Pons (tissue), 1 donor: ENCODE results near the gene NOX3.
A peak's percentile ranks its signal among the peaks of the same experiment; 100 is the strongest.
"Not testable (repeated sequence)": the region's sequence is repeated elsewhere in the genome, so short reads cannot be mapped to it uniquely, and the experiment has no call there.

Source experiments
- DNase-seq: peaks from one replicate; pipeline ENCODE4 v3.0.0-alpha.2; 2016; ENCODE audit warnings: low spot score

The NOX3 gene

DNA sequence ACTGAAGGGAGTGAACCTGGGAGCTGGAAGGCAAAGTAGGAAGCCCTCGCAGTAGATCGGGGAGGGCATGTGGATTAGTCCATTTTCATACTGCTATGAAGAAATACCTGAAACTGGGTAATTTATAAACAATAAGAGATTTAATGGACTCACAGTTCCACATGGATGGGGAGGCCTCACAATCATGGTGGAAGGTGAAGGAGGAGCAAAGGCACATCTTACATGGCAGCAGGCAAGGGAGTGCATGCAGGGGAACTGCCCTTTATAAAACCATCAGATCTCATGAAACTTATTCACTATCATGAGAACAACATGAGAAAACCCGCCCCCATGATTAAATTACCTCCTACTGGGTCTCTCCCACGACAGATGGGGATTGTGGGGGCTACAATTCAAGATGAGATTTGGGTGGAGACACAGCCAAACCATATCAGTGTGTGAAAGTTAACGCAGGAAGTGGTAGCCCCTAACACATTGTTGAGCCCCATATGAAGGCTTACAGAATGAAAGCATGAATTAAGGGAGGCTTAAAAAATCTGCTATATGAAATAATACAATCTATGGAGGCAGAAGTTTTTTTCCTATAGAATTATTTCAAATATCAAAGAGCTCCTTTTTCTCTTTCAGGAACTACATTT is 15.5 kb upstream of the NOX3 start:
- DNase-seq = not testable (repeated sequence)

DNA sequence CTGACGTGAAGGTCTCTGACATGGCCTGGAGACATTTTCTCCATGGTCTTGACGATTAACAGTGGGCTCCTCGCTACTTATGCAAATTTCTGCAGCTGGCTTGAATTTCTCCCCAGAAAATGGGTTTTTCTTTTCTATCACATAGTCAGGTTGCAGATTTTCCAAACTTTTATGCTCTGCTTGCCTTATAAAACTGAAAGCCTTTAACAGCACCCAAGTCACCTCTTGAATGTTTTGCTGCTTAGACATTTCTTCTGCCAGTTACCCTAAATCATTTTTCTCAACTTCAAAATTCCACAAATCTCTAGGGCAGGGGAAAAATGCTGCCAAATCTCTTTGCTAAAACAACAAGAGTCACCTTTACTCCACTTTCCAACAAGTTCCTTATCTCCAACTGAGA is 12.9 kb upstream of the NOX3 start:
- DNase-seq = not testable (repeated sequence)

DNA sequence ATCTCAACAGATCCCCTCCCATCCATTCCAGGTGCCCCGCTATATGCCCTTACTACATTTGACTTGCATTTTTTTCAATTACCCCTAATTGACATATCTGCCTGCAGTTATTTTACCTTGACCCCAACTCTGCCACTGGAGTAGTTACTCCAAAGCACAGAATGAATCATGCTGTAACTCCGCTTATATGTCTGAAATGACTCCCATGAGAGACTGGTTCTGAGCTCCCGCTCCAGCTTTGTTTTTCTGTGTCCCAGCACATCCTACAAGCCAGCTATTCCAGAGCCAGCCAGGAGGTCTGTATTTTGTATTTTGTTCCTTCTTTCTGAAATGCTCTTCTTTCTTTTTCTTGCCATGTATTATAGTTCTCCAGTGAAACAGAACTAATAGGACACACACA is 10.9 kb upstream of the NOX3 start:
- DNase-seq = no peak

DNA sequence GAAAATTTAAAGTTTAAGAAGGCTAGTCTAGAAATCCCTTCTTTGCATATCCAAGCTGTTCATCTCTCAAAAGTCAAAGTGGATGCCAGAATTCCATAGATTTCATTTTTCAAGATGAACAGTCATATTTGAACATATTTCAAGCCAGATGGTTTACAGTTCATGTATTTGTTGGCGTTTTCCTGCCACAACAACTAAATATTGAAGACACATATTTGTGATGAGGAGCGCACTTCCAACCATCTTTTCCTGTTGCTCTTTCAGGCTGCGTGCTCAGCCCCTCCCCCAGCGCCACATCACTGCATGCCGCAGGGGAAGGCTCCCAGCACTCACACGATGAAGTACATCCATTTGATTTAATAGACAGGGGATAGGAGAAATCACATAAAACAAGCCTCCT is 5.9 kb upstream of the NOX3 start:
- no peak for DNase-seq

DNA sequence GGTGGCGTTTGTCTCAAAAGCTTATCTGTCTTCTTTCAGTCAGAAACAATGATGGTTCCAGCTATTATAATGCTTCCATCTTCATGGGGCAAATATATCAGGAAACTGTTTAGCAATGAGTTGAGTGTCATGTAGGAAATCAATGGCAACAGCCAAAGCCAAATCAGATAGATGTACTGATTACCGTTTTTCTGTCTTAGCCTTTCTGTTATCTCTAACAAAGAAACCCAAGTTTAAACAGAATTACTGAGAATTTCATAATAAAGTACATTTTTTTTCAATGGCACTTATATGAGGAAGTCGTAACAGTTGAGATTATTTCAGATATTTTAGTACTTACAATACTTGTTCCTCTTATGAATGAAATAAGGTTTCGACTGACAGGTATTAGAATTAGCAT is 1.2 kb downstream of the NOX3 start:
- no peak for DNase-seq

DNA sequence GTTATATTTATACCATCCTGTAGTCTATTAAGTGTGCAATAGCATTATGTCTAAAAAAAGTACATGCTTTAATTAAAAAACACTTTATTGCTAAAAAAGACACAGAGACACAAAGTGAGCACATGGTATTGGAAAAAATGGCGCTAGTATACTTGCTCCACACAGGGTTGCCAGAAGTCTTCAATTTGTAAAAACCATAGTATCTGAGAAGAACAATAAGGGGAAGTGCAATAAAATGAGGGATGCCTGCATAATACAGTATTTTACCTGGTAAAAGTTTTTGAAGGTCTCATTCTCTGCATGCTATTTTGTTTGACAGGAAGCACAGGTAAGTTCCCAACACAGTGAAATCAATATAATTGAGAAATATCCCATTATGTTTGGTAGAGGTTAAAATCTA is 1.6 kb downstream of the NOX3 start:
- no peak for DNase-seq

DNA sequence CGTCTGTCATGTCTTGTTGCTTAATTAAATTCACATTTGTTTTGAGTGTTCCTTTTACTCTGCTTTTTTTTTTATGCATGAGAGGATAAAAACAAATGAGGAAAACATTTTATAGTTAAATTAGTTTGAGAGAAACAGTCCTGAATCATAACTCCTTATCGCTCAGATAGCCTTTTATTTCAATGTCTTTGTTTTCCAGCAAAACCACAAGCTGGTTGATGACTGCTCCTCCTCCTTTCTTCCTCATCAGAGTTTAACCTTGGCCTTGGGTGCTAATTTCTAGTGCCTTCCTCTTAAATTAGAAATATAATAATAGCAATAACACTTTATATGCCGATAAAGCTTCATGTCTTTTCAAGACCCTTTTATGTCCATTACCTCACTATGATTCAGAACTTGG is 3.1 kb downstream of the NOX3 start:
- no peak for DNase-seq

DNA sequence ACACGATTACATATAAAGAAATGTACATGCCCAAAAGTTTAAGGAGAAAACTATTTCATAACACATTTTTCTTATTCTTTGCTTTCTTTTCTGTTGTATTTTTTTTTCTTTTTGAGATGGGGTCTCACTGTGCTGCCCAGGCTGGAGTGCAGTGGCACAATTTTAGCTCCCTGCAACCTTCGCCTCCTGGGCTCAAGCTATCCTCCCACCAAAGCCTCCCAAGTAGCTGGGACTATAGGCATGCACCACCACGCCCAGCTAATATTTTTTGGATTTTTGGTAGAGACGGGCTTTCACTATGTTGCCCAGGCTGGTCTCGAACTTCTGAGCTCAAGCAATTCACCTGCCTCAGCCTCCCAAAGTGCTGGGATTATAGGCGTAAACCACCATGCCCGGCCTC is 4.1 kb downstream of the NOX3 start:
- not testable (repeated sequence) for DNase-seq

DNA sequence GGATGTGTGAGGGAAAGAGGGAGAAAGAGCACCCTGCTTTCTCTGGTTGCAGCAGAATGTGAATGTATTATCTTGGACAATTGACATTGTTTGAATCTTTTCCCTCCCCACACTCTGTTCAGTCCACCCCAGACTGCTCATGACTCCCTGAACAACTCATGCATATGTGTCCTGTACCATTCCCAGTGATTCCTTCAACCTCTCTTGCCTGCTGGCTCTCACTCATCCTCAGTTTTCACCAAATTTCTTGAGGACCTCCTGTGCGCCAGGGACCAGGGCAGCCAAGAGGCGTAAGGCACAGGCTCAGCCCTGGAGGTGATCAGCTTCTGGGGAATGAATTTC is 5.4 kb downstream of the NOX3 start:
- DNase-seq = peak; percentile 19

DNA sequence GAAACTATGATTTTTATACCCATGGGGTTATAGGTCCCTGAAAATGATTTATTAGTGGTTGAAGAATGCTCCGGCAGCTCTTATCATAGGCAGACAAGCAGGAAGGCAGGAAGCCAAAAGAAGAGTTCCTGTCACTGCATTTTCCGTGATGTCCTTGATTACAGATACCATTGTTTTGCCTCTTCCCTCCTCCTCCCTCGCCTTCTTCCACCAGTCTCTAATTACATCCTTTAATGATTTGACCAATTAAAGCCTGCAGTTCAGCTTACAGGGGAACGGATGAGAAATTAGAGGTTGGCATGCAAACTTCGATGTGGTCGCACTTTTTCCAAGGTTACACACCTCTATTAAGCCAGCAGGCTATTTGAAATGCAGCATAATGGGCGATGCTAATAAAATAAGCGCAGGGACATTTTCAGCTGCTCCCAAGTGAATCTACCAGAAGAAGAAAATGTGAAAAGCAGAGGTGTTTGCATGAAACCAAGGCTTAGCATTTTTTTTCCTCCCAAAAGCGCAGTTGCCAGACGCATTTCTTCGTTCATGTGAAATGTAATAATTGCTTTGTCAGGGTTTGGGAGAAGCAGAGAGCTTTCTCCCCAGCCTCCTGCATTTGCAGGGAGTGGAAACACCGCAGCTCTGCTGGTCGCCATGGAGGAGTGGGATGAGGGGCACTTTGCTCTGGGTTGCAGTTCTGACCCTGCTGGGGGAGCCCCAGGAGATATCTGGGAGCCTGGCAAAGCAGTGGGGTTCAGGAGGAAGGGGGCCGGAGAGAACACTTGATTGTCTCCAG is 6.0 kb downstream of the NOX3 start:
- DNase-seq = no peak

DNA sequence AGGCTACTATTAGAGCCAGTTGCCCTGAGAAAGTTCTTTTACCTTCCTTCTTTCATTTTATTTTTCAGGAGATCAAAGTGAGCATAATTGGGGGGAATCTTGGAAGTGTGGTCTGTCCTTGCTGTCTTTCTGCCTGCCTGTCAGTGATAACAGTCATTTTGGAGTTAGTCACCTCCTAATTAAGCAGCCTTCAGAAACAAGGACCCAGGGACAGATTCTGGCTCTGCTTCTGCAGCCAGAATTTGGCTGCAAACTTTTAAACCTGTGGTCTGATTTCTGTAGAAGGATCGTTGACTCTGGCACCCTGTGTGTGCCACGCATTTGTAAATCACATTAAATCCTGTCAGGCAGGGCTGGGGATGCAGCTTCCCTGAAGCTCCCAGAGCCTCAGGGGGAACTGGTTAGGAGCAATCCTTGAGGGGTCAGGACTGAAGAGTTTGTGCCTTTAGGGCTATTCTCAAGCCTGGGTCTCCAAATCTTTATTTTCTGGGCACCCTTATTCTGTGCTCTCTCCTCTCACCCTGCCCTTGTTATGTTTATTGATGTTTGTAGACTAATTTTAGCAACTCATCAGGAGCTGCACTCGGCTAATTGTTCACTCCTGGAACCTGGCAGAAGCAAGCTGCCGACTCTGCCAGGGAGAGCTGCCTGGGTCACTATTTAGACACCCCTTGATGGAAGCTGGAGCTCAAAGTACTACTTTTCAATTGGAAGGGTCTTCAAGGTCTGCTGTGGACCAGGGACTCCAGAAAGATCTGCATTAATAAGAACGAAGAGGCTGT is 6.8 kb downstream of the NOX3 start:
- DNase-seq = no peak

DNA sequence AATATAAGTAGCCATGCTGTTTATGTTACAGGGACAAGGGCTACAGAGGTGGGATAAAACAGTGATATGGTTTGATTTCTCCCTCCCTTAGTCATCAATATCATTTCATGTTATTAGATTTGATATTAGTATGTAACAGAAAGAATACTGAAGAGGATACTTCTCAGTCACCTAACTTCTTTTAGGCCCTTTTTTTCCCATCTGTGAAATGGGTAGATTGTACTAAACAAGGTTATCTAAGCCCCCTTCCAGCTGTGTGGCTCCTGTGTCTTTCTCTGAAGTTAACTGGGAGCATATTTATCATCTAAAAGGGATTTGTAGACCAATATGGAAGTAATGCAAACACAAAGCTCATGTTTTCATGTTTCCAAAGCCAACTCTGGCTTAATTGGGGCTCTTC is 7.7 kb downstream of the NOX3 start:
- no peak for DNase-seq

DNA sequence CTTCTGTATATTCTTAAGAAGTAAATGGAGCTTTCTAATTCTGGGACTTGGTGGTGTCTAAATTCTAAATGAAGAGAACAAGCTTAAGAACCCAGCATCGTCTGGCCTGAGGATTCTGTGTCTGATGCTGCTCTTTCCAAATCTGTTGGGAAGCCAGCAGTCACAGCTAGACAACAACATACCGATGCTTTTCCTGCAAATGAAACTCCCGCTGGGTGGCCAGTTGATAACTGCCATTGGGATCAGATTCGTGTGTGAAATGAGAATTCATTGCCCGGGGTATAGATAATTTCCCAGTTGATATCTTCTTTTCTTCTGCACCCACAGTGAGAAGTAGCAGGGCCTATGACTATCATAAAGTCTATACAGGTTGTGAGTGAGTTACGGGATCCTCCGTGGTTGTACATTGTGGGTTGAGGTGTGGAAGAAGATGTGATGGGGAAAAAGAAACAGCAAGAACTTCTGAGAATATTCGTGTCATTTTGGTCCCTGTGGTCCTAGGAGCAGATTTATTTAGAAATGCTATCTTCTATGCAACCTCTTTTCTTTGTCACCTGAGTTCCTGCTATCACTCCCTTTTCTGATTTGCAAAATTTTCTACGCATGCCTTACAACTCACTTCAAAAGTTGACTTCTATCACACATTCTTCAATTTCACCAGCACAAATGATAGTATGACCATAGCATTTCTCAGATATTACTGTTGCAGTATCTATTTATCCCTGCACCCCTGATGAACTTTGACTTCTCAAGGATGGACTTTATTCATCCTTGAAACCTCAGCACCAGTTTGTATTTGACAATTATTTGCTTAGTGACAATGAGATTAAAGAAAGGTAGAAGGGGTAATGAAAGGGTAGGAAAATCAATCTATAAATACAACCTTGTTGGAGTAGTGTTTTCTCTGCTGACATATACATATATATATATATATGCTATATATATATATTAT is 10.4 kb downstream of the NOX3 start:
- DNase-seq = no peak

DNA sequence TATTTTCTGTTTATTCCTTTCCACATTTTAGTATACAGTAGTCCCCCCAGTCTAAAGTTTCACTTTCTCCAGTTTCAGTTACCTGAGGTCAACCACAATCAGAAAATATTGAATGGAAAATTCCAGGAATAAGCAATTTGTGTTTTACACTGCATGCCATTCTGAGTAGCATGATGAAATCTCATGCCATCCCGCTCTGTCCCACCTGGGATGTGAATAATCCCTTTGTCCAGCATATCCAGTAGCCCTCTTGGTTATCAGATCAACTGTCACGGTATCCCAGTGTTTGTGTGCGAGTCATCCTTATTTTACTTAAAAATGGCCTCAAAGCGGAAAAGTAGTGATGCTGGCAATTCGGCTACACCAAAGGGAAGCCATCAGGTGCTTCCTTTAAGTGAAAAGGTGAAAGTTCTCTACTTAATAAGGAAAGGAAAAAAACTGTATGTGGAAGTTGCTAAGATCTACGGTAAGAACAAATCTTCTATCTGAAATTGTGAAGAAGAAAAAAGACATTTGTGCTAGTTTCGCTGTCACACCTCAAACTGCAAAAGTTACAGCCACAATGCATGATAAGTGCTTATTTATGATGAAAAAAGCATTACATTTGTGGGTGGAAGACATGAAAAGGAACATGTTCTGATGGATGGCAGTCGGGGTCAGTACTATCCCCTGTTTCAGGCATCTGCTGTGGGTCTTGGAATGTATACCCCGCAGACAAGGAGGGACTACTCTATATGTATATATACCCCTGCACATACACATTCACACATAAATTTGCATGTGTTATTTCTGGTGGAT is 11.3 kb downstream of the NOX3 start:
- DNase-seq = no peak

DNA sequence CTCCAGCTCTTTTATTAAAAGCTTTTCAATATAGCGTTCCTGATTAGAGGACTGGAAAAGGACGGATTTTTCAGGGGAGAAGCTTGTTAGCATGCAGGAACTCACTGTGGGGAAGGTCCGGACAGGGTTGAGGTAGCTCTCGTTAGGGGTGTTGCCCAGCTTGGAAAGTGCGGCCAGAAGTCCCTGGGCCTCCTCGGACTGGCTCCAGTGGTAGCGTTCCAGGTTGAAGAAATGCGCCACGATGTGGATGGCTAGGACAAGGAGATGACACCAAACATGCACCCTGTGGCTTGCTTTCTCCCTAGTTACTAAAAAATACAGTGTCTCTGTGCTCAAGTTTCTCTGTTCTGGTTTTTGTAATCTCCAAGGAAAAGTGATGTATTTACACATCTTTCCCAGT is 12.5 kb downstream of the NOX3 start:
- DNase-seq = no peak

DNA sequence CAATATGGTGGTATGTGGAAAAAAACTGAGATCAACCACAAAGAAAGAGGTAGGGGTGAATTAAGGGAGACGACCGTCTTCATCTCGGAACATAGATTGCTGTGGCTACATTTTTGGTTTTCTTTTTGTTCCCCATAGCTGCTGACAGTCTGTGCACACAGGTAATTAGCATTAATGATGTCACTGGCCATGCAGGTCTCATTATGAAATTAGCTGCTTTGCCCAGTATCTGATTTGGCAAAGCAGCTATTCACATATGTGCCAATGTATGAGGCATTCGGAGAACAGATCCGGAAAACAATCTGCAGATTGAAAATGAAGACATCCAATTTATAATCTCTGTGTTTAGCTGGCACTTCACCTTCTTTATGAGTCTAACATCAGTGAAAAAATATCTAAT is 13.1 kb downstream of the NOX3 start:
- DNase-seq = no peak

DNA sequence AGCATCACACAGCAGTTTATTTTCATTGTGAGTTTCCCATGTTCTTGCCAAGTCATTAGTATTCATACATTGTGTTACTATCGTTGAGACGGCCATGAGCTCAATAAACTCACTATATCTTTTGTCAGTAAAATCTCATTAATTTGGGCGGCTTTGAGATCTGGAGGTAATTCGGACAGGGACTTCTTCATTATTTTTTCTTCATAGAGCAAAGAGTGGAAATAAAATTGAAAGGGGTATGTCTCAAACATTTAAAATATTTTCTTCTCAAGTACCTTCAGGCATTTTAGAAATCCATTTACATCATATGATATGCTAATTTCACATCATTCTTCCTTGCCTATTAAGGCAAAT is 14.6 kb downstream of the NOX3 start:
- DNase-seq = no peak

DNA sequence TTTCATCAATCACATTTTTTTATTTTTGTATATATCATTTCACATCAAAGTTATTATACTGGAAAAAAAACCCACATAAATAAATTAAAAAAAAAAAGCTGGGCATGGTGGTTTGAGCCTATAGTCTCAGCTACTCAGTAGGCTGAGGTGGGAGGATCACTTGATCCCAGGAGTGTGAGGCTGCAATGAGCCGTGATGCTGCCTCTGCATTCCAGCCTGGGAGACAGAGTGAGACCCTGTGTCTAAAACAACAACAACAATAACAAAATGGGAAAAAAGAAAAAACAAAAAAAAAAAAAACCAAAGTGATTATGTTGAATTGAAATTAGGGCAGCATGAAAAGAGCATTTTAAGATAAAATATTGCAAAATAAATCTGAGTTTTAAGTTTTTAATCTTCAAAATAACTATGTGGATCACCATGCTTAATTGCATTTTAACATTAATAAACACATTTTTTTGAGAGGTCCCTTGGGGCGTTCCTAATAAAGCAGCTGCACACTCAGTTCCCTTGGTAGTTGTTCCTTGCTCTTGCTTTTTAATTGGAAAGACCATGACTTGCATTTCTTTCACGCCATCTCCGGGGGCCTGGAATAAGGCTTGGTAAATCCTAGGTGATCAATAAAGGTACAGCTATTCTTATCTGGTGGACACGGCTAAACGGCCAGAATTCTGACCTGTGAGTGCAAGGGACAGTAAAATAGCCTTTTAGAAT is 15.1 kb downstream of the NOX3 start:
- DNase-seq = no peak

DNA sequence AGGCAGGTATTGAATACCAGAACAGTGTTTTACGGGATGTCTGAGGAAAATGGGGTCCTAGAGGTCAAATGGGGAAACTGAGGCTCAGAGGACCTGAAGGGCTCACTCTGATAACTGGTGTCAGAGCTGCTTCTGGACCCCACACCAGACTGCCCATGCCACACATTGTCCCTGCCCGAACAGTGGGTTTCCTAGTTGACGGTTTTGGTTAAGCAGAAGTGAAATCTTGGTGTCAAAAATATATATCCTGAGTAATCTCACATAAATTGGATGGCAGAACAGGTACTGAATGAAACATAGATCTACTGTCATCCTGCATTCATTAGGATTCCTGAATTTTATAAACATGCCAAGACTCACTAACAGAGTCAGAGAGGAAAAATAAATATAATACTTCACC is 16.3 kb downstream of the NOX3 start:
- DNase-seq = no peak

DNA sequence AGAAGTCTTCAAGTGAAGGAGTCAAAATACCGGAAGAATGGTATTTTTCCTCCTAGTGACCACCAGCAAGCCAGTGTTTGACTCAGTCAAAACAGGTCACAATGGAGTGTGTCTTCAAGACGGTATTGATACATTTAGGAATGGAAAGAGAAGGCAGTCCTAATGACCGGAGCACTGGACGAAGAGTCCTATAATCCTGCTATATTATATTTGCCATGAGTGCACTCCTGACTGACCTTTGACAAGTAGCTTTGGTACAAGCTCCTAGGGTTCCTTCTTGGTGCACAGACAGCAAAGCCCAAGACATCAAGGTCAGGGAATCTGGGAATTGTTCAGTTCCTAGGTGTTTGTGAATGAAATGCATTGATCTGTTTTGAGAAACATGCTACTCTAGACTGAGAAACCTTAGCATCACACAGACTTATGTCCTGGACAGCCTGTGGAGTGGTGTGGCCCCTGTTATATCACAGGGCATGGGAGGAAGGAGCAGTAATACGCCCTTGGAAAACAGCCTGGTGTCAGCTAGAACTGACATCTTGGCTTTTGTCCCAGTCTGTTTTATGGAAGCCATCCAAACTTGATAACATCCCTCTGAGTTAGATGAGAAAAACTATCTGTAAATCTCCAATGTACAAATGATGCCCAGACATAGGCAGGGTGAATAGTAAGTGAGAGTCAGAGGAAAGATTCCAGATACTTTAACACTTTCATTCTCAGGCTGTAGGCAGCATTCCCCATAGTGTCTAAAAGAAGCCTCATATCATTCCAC is 18.5 kb downstream of the NOX3 start:
- DNase-seq = peak; percentile 19
